HG02970 (cell line): ENCODE results near the gene MAP4K3.
A peak's percentile ranks its signal among the peaks of the same experiment; 100 is the strongest.
"Not testable (repeated sequence)": the region's sequence is repeated elsewhere in the genome, so short reads cannot be mapped to it uniquely, and the experiment has no call there.

Source experiments
- ATAC-seq: cut with Tn5 transposase; IDR thresholded peaks from one replicate; pipeline ENCODE4 v1.9.1; 2021; ENCODE audit warnings: mild to moderate bottlenecking, moderate library complexity, moderate number of reproducible peaks; ENCODE audit not compliant: unreplicated experiment, low FRiP score

MAP4K3 gene

GRCh38 chr2:39252888-39253518, 184.1 kb downstream of the MAP4K3 start:
- ATAC-seq: no peak

DNA sequence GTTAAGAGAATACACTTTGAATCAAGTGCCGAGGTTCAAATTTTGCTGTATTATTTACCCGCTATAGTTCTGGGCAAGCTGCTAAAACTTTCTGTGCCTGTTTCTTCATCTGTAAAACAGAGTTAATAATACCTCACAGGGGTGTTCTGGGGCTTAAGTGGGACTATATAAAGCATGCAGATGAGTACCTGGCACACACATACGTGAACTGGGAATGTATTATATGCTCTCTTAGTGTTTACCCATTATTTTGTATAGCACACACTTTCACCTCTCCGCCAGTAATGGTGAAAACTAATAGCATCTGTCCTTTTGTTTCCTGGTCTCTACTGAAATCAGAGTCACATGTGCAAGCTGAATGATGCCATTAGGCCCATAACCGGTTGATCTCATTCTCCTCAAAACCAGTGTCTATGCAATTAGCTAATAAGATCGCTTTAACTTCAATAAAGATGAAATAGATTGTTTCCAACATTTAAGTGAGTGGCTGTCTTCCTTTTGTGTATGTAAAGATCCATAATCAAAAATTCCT, 189.5 kb downstream of the MAP4K3 start:
- ATAC-seq: no peak

- no peak for ATAC-seq
Measured at GRCh38 chr2:39246382-39246980, 190.6 kb downstream of the MAP4K3 start.

DNA sequence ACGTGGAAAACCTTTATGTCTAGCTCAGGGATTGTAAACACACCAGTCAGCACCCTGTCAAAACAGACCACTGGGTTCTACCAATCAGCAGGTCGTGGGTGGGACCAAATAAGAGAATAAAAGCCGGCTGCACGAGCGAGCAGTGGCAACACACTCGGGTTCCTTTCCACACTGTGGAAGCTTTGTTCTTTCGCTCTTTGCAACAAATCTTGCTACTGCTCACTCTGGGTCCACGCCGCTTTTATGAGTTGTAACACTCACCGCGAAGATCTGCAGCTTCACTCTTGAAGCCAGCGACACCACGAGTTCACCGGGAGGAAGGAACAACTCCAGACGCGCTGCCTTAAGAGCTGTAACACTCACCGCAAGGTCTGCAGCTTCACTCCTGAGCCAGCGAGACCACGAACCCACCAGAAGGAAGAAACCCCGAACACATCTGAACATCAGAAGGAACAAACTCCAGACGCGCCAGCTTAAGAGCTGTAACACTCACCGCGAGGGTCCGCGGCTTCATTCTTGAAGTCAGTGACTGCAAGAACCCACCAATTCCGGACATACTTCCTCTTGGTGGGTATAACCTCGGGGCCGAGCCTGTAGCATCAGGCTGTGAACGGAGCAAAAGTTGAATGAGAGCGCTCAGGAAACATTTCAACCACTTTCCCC, 192.0 kb downstream of the MAP4K3 start:
- not testable (repeated sequence) for ATAC-seq

DNA sequence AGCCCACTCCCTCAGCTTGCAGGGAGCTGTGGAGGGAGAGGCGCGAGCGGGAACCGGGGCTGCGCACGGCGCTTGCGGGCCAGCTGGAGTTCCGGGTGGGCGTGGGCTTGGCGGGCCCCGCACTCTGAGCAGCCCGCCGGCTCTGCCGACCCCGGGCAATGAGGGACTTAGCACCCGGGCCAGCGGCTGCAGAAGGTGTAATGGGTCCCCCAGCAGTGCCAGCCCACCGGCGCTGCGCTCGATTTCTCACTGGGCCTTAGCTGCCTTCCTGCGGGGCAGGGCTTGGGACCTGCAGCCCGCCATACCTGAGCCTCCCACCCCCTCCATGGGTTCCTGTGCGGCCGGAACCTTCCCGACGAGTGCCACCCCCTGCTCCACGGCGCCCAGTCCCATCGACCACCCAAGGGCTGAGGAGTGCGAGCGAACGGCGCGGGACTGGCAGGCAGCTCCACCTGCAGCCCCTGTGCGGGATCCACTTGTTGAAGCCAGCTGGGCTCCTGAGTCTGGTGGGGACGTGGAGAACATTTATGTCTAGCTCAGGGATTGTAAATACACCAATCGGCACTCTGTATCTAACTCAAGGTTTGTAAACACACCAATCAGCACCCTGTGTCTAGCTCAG, 192.7 kb downstream of the MAP4K3 start:
- ATAC-seq: not testable (repeated sequence)

DNA sequence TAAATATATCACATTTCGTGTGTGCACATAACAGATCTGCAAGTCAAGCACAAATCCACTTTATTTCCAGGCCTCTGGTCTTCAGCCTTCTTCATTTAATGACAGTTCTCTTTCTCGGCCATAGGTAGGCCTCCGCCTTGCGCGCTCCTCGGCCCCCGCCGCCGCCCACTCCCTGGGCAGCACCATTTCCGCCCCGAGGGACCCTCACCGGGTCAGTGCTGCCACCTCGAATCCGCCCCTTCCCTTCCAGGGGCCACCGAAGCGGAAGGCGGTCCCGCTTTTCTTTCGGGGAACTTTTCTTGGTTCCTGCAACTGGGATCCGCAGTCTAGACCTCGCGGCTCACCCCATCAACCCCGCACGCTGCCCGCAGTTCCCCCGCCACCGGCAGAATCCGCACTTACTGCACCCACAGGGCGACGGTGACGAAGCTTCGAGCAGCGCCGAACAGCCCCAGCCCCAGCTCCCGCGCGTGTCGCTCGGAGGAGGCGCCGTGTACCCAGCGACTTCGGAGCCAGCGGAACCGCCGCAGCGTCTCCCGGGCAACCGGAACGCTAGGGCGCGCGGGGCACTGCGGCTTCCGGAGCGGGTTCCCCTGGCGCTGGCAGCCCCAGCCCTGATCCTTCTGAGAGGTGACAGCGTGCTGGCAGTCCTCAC, 193.5 kb downstream of the MAP4K3 start, which contains the start of gene CDKL4:
Gene CDKL4, minus strand, starts transcription at position 502 of the 655 bp plus-strand sequence.
- ATAC-seq: no peak

DNA sequence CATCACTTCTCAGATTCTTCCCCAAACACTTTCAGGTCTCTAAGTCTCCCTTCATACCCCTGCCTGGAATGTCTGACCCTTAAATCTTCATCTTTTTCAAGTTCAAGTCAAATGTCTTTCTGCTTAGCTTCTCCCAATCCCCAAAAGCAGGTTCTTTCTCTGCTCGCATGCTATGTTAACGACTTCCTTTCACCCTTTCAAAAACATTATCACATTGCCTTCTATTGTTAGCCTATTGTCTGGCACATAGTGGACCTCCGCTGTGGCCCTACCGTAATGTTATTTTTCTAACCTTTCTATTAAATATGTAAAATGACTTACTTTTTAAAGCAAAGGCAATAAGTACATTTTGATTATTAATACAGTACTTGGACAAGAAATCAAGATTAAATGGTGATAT, 195.5 kb downstream of the MAP4K3 start:
- ATAC-seq: no peak

- ATAC-seq: no peak
Measured at GRCh38 chr2:39240758-39241157, 196.3 kb downstream of the MAP4K3 start.

DNA sequence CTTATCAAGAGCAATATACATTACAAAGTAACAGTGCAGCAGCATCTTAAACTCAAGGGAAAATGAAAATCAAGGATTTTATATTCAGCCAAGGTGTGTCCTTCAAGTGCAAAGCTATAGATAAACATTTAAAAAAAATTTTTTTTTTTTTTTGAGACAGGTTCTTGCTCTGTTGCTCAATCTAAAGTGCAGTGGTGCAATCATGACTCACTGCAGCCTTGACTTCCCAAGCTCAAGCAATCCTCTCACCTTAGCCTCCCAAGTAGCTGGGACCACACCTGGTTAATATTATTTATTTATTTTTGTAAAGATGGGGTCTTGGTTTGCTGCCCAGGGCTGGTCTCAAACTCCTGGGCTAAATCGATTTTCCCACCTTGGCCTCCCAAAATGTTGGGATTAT, 202.3 kb downstream of the MAP4K3 start:
- no peak for ATAC-seq

GRCh38 chr2:39232141-39232540, 204.9 kb downstream of the MAP4K3 start:
- no peak for ATAC-seq

DNA sequence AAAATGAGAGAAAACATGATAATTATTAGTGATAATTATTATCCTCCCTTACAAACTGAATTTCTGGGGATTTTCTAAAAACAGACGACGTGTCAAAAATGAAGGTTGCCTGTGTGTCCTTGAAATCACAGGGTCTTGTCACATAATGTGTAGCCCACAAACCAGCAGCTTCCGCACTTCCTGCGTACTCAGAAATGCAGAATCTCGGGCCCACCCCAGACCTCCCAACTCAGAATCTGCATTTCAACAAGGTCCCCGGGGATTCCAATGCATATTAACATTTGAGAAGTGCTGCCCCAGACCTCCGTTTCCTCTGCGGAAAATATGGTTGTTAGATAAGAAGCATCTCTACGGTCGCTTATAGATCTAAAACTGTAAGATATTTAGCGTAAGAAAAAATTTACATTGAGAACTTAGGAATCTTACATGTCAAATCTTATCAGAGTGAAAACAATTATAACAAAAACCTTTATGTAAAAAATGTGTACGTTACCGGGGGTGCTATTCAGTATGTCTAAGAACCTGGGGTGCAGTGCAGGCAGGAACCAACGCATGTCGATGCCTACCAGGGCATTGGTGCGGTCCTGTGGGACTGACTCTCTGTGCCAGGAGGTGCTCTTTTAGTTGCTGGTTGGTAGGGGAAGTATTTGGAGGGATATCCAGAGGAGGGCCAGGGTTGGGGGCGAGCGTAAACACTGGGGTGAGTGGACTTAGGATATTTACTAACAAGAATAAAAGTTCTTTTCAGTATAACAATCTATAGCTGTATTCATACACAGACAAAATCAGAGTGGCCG, 208.5 kb downstream of the MAP4K3 start:
- ATAC-seq: no peak

- peak; percentile 65 for ATAC-seq
Measured at GRCh38 chr2:39227628-39228412, 209.3 kb downstream of the MAP4K3 start.

DNA sequence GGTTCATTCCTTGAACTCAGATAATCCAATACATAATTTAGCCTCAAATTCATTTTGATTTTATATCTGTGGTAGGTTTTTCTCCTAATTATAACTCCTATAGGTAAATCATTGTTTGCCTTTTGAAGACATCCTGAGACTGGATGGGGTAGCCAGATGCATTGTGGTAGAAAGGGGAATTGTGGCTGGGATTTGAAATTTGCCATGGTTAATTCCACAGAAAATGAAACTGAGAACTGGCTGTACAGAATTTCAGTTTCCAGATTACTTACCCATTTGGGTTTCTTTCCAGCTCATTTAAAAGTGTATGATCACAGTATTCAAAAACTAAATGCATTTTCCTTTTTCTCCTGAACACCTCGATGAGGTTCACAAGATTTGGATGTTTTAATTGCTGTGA, 211.5 kb downstream of the MAP4K3 start:
- ATAC-seq: no peak

- ATAC-seq: no peak
Measured at GRCh38 chr2:39223909-39224308, 213.2 kb downstream of the MAP4K3 start.

- no peak for ATAC-seq
Measured at GRCh38 chr2:39221459-39221858, 215.6 kb downstream of the MAP4K3 start.

- ATAC-seq: no peak
Measured at GRCh38 chr2:39220136-39220535, 216.9 kb downstream of the MAP4K3 start.

- ATAC-seq: no peak
Measured at GRCh38 chr2:39218391-39218790, 218.7 kb downstream of the MAP4K3 start.

- no peak for ATAC-seq
Measured at GRCh38 chr2:39217192-39217550, 219.9 kb downstream of the MAP4K3 start.
